ENCODE results near the gene HOXB5.

HOXB5 gene

DNA sequence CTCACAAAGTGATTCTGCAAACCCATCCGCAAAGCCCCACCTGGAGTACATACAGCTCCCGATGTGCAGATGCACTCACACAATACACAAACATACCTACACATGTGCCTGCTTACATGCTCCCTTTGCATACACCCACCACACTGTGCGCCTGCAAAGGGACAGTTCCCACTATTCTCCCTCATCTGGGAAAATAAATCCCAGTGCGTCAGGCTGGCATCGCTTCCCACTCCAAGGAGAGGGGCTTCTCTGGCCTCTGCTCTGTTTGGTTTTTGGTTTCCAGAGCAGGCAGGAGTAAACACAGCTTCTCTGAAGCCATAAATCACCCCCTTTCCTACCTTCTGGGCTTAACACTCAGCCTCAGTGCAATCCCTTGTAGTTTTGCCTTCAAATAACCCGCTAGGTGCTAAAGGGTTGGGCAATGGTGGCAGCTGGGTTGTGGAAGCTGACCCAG, 30.2 kb downstream of the HOXB5 start:
- DNase-seq (ENCODE audit: low read depth in 2 of 2, low spot score in 1 of 2) = no peak

DNA sequence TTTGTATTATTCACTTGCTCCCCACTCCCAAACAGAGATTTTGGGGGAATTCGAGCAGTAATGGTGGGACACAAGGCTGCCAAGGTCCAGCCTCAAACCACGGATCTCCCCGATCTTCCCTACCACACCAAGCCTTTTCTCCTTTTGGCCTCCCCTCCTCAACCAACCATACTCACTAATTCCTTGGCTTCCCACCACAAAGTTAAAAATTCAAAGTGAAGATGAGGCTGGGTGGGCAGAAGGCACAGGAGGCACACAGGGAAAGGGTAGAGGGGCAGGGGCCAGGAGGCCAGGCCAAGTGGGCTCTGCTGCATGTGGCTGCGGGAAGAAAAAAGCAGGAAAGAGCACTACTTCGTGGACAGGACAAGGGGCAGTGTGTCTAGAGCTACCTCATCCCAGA, 30.6 kb downstream of the HOXB5 start:
- no peak for DNase-seq (ENCODE audit: low read depth in 2 of 2, low spot score in 1 of 2)

DNA sequence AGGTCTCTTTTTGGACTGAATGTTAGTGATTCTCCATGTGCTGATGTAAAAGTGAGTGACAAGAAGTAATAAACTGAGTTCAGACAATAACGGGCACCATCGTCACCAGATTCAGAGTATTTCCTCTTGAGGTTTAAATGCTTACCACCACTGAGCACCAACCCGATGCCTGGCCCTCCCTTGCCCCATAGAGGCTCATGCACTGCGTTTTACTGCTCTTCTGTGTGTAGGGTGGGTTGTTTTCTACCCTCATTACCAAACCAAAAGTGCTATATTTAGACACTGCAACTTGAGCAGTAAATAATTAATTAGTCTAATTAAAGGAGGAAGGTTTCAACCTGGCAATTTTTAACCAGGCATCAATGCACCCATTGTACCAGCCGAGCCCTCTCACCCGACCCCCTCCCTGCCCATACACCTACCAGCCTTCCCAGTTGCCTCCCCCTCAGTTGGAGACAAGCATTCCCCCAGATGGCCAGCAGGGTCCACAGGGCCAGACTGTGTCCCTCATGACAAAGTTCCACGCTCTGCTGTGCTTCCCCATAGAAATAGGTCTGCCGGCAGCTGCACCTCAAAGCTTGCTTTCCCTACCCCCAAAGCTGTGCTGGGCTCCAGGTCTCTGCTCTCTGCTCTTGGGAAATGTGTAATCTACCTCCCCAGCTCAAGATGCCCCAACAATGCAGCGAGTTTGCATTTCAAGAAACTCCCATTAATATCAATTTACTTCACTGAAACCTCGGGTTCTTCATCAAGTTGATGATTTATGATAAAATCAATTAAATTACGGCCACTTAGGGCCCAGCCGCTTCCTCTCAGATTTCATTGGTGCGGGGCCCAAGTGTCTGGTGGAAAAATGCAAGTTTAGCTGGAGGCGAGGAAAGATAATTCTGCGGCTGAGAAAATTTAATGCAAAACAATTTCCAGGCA, 31.4 kb downstream of the HOXB5 start:
- DNase-seq (ENCODE audit: low read depth in 2 of 2, low spot score in 1 of 2) = no peak

DNA sequence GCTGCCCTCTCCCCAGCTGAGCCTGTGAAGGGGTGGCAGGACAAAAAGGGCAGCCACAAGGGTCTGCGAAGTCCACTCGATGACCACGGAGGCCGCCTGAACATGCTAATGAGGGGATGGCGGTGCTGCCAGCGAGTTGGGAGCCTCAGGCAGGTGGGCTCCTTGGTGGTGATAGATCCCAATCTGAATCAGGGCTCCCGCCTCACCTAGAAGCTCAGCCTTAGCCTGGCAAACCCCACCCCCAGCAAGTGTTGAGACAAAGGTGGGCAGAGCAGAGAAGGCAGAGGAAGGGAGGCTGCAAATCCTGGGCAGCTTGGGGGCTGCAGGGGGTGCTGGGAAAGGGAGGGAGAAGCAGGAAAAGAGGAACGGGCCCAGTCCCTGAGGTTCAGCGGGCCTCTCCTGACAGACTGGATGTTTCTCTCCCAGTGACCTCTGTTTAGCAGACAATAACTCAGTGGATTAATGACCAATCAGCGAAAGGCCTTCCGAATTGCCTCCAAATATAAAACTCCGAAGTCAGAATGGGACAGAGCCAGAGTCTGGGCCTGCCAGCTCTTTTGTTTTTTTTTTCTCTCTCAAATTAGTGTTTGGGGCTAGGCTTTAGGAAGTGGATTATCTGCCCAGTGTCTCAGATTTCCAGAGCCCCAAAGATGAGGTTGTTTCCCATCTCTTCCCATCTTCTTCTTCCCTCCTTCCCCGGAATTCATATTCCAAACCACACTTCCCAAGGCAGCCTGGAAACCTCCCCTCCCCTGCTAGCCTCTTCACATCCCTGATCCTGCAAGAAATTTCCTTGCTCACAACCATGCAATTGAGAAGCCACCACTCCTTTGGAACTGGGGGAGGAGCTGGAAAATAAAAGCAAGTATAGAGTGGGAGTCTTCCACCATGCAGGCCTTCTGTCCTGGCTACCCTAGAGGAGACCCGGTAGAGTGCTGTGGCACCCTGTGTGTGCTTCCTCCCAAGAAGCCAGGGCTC, 33.5 kb downstream of the HOXB5 start:
- DNase-seq (ENCODE audit: low read depth in 2 of 2, low spot score in 1 of 2) = no peak

DNA sequence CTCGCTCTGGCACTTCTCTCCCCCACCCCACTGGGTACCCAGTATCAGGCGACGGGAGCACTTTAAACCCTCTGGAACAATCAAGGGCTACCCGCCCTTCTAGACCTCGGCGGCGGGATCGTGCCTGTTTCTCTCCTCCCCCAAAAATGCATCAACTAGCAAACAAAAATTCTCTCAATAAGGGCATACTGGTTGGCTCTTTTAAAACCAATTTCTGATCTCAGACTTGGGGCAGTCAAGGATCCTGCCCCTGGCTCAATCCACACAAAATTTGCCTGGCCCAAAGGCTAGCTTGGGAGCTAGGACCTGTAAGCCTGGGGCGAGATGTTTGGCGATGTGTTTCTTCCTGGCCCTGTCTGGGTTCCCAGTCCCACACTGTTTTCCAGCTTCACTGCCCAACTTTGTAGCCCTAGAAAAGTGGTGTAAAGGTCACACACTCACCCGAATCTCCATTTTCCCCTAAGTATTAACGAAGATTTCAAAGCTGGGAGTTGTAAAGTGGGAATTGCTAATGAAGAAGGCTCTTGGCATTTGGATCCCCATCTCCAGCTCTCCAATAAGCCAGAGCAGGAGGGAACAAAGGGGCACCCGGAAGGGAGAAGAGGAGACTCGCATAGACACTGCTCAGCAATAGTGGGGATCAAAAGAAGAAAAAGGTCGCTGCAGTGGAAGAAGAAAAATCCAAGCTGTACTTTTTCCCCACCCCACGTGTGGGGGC, 34.3 kb downstream of the HOXB5 start:
- DNase-seq (ENCODE audit: low read depth in 2 of 2, low spot score in 1 of 2) = no peak

DNA sequence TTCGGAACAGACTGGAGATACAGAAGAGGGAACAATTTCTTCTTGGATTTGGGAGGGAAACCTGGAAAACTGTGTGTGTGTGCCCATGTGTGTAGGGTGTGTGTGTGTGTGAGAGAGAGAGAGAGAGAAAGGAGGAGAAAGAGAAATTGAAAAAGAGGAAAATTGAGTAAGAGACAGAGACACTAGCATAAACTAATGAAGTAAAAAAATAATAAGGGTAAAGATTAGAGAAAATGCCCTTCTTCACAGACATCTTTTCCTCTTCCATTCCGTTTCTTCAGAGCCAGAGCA, 34.8 kb downstream of the HOXB5 start:
- DNase-seq (ENCODE audit: low read depth in 2 of 2, low spot score in 1 of 2) = no peak

DNA sequence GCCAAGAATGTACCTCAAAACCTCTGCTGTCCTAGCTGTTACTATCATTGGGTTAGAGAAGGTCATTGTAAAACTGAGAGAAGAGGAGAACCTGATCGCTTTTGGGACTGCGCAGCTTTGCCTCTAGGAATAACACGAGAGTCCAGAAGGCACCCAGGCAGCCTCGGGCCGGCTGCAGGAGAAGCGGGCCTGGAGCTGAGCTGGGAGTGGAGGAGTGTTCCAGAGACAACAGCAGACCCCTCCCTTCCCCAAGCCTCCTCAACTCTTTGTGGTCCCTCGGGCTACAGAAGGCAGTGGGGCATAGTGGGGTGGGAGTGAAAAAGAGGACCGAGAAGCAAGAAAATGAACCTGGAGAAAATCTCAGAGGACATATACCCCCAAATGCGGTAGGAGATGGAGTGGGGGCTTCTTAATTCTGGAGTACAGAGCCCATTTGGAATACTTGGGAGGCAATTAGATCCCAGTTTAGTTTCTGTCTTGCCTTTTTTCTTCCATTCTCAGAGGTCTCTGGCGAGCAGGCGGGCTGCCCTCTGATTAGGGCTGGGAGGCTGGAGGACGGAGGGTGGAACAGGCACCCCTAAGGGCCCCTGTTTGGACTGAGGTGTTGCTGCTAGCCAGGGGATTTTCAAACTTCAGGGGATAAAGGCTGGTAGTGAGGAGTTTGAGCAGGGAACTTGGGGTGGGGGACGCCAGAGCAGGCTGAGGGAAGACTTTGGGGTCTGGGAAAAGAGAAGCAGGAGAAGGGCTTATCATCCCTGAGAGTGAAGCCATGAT, 35.3 kb downstream of the HOXB5 start:
- no peak for DNase-seq (ENCODE audit: low read depth in 2 of 2, low spot score in 1 of 2)

DNA sequence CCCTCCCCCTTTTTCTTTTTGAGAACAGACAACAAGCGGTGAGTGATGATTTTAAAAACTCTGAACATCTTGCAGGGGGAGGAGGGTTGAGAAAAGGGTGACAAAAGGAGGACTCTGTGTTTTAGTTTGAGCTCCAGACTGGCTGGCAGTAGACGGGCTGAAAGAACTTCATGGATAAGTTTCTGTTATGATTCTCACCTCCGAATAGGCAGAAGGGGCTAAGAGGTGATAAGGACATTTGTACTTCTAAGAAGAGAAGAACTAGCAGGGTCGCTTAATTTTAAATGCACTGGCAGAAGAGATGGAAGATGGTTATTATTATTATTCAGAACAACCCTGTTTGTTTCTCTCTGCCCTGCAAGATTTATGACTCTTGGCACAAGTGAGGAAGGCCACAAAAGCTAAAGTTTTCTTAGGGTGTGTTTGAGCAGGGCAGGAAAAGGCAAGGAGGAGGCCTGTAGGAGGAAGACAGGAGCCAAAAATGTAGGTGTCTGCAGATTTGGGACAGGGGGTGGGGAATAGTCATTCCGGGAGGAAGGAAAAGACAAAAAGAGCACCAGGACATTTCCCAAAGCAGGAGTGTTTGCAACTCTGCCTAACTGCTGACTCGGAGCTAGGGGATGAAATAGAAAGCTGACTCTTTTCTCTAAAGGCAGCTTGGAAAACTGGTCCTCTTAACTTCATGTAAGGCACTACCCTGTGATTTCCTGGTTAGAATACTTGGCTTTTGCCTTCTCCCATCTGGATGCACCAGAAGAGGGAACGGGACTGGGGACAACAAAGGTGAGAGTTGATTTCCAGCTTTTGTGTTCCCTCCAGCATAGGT, 36.8 kb downstream of the HOXB5 start:
- DNase-seq (ENCODE audit: low read depth in 2 of 2, low spot score in 1 of 2) = no peak

DNA sequence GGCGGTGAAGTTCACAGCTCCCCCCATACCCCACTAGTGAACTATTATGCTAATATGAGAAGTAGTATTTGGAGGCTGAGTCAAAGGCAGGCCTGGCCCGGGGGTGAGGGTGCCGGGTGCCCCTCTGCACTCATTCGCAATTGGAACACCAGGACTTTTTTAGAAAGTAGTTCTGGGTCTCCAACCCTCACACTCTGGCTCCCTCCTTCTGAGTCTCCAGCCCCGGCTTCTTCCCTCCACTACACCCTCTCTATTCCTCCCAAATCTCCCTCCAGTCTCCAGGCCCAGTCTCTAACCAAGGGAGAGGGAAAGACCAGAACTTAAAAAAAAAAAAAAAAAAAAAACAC, 37.4 kb downstream of the HOXB5 start:
- no peak for DNase-seq (ENCODE audit: low read depth in 2 of 2, low spot score in 1 of 2)

DNA sequence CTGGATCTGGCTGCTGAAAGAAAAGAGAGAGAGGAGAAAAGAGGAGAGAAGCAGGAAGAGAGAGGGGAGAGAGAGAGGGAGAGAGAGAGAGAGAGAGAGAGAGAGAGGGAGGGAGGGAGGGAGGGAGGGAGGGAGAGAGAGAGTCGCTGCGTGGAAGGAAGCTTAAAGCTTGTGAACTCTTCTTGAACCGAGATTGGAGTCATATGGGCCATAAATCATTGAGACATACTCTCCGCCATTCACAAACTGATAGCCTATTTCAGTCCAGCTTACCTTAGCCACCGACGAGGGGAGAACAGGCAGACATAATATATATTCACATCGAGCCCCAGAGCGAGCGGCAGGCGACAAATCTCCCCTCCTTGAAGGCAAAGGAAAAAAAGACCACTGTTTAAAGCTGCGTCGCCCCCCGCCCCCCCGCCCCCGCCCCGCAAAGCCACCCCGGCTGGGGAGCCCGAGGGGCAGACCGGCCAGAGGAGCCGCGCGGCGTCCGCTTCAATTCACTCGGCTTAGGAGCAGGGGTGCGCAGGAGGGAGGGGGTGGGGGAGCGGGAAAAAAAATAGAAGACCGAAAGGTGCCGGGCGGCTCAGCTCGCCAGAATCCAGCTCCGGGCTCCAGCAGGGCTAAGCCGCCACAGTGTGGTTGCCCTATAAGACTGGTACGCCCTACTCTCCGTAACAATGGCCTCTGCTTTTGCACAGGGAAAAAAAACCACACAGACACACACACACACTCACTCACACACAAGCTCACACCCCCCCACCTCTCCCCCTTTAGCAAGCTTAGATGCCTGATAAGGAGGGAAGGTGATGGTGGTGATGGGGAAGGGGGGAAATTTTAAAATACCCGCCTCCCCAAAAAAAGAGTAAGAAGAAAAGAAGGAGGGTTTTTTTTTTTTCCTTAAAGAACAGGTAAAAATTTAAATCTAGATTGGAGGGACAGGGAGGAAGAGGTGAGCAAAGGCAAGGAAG, 38.0 kb downstream of the HOXB5 start:
- no peak for DNase-seq (ENCODE audit: low read depth in 2 of 2, low spot score in 1 of 2)

DNA sequence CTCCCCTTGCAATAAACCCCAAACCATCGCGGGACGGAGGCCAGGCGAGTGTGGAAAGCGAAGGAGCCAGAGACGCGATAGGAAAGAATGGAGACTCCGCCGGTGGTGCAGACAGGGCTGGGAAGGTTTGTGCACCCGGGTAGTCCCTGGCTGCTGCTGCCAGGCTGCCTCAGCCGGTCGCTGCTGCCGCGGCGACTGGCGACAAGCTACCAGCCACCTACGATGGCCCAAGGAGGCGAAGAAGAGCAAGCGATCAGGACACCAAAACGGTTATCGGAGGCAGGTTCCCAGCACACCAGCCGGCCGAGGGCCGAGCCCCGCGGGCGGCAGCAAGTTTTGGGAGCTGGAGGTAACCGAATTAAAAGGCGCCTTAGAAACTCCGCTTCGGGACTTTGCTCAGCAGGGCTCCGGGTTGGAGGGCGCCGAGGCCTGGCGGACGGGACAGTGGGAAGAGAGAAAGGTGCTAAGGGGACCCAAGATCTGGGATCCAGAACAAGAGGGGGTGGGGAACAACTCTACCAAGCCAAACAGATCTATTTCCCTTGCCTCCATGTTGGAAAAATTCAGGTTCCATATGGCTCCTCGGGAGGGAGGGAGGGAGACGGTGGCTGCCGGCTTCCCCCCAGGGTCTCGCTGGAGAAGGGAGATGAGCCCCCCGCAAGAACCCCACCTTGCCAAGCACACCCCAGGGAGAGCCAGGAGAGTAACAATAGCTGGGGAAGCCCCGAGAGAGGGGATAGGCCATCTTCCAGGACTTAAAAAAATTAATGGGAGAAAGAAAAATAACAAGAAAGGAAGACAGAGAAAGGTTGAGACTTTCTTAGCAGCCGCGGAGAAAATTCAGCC, 38.9 kb downstream of the HOXB5 start:
- no peak for DNase-seq (ENCODE audit: low read depth in 2 of 2, low spot score in 1 of 2)

DNA sequence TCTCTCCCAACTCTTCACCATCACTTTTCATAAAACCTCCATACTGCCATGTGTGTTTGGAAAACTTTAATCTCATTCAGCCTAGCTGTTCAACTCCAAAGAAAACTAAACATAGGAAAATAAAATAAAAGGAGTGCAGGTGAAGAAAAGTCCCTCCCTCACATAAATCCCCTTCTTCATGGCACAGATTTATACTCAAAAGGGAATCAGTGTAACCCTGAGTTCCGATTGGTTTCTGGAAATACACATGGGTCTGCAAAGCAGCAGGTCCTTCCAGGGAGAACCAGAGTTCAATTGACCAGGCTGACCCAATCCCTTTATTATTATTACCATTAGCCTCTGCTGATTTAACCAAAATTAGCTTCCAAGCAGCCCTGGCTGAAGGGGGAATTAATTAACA, 39.8 kb downstream of the HOXB5 start:
- no peak for DNase-seq (ENCODE audit: low read depth in 2 of 2, low spot score in 1 of 2)

DNA sequence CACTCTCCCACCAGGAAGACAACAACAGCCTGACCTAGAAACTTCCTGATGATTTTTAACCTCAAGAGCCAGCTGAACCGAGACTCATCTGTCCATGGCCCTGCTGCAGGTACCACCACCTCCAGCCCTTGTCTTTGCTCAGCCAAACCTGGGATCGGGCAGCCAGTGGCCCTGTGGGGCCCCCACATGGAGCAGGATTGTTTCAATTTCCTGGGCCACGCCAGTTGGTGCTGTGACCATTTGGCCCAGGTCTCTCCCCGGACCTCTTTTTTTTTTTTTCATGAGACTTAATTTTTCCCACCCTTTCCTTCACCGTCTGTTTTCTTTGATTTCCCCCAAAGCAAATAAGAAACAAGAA, 40.4 kb downstream of the HOXB5 start:
- DNase-seq (ENCODE audit: low read depth in 2 of 2, low spot score in 1 of 2) = no peak

DNA sequence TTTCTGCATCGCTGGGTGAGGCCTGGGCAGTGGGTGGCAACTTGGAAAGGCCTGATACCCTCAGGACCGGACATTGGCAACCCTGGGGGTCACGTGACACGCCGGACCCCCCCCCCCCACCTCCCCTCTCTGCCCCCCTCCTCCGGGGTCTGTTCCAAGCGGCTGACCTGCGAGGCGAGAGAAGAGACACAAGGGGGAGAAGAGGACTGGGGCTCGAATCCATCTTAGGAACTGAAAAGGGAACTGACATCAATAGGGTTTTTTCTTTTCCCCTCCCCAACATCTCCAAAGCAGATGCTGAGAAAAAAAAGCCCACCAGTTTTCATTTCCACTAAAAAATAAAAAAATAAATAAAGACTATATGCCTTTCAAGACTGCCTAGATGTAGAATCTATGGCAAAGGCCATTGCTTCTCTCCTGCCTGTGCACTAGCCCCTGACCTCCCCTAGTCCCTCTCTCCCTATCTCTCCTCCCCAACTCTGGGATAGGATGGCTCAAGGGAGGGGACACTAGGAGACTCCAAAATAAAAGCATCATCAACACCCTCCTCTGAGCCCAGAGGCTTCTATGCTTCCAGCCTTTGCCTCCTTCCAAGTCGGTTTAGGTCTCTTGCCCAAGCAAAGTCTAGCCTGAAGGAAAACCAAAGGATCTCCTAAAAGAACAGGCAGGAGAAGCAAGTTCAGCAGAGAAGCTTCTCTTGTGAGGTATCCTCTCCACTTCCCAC, 41.0 kb downstream of the HOXB5 start:
- no peak for DNase-seq (ENCODE audit: low read depth in 2 of 2, low spot score in 1 of 2)

DNA sequence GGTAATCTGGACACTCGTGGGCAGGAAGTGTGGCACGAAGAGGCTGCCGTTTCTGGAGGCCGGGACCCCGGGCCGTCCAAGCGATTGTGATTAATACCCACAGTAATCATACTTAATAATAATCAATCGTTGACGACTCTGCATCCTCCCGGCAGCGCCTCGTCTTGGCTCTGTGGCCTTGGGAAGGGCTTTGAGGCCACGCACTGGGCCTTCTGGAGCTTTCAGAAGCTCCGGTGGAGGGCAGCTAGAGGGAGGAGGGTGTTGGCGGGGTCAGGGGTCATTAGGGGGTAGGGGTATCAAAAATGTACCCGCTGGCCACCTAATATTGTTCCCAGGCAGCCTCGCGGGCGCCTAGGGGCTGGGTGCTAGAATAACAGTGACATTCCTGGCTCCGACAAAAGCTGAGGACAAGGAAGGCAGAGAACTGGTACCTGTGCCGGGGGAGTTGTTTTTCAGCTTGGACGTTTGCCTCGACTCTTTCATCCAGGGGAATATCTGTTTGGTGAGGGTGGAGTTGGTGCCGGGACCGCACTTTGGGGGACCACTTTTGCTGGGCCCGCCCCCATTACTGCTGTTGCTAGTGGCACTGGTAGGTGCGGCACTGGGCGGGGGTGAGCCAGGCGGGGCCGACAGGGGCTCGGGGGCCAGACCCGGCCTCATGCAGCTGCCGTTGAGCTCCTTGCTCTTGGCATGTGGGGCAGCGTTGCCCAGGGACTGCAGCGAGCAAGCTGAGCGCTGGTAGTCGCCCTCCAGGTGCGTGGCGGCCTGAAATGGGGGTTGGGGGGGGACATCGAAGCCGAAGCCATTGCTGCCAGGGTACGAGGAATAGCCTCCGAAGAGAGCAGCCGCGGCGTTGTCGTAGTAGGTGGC, 41.7 kb downstream of the HOXB5 start:
- DNase-seq (ENCODE audit: low read depth in 2 of 2, low spot score in 1 of 2) = no peak

DNA sequence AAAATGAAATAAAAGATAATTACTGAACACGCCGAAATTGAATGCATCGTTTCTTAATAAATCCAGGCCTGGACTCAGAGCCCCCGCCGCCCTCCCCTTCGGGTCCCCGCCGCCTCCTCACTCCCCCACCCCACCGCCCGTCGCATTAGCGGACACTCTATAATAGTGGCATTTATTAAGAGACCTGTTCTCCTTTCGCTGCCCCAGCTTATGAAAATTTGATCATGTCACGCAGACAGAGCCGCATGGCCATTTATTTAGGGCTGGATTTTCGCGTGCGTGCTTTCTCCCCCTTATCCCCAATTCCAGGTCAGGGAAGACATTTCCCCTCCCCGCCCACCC, 42.4 kb downstream of the HOXB5 start:
- no peak for DNase-seq (ENCODE audit: low read depth in 2 of 2, low spot score in 1 of 2)

Measured in stimulated activated CD8-positive, alpha-beta memory T cell treated with anti-CD3 and anti-CD28 coated beads, Interleukin-4, amount 100 ng/mL, for 4 hours (primary cell).